NT2/D1 (cell line): ENCODE measurements around the gene CAB39L.

ENCODE experiments used
- DNase-seq: peaks from one replicate; pipeline ENCODE4 v3.0.0-alpha.2; 2011; ENCODE audit warnings: low read depth, low spot score
- H3K27me3 ChIP-seq: 2 replicates; pipeline ENCODE4 v1.6.0; 2011; ENCODE audit warnings: mild to moderate bottlenecking; ENCODE audit not compliant: insufficient read length, insufficient read depth
- H3K36me3 ChIP-seq: 2 replicates; pipeline ENCODE4 v1.6.1; 2011; ENCODE audit warnings: mild to moderate bottlenecking, low read length, mixed read lengths; ENCODE audit not compliant: insufficient read depth, insufficient read length
- H3K4me1 ChIP-seq: 2 replicates; pipeline ENCODE4 v1.5.1; 2011; ENCODE audit not compliant: insufficient read depth, insufficient read length
- H3K4me3 ChIP-seq: 2 replicates; pipeline ENCODE4 v1.5.1; 2011; ENCODE audit warnings: low read depth; ENCODE audit not compliant: insufficient read length
- H3K9ac ChIP-seq: 2 replicates; pipeline ENCODE4 v1.6.0; 2011; ENCODE audit warnings: low read depth; ENCODE audit not compliant: insufficient read length
- H3K9me3 ChIP-seq: 2 replicates; pipeline ENCODE4 v1.5.1; 2011; ENCODE audit warnings: mild to moderate bottlenecking, low read length; ENCODE audit not compliant: insufficient read depth
- SUZ12 ChIP-seq: IDR thresholded peaks from 2 replicates; pipeline ENCODE4 v1.6.1; 2011; ENCODE audit not compliant: insufficient read length, insufficient read depth; ENCODE audit errors: extremely low read depth
- YY1 ChIP-seq: IDR thresholded peaks from 2 replicates; pipeline ENCODE4 v1.6.1; 2011; ENCODE audit not compliant: insufficient read length, insufficient read depth
- ZNF274 ChIP-seq: IDR thresholded peaks from 2 replicates; pipeline ENCODE4 v1.6.1; 2011; ENCODE audit warnings: mild to moderate bottlenecking, low read depth, low read length

Gene CAB39L

DNA sequence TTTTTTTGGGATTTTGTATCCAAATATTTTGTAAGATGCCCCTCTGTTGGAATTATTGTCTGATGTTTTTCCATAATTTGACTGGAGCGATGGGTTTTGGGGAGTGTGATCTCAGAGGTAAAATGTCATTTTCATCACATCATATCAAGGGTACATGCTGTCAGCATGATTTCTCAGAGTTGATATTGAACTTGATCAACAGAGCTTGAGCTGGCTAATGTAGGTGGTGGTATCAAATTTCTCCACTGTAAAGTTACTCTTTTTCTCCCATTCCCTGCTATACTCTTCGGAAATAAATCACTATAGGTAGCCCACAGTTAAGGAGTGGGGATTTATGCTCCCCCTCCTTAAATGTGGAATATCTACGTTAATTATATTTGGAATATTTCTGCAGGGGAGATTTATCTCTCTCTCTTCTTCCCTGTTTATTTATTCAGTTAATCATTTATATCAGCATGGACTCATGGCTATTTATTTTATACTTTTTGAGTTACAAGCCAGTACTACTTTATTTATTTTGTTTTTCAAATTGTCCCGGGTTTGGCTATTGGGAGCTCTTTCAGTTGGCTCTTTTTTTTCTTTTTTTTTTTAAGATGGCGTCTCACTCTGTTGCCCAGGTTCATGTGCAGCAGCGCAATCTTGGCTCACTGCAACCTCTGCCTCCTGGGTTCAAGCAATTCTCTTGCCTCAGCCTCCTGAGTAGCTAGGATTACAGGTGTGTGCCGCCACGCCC, 9.0 kb upstream of the CAB39L start:
- TF ChIP-seq YY1 (no peak), ZNF274 (no peak), SUZ12 (no peak)
- no peaks in the 10 kb centered on the region for H3K36me3 ChIP-seq
- H3K27me3 ChIP-seq: no peaks in the 10 kb centered on the region
- no peak overlapping the region for H3K9ac ChIP-seq
- DNase-seq: no peak
- H3K4me1 ChIP-seq: no peaks in the 10 kb centered on the region
- no peak overlapping the region for H3K4me3 ChIP-seq
- no peaks in the 10 kb centered on the region for H3K9me3 ChIP-seq

DNA sequence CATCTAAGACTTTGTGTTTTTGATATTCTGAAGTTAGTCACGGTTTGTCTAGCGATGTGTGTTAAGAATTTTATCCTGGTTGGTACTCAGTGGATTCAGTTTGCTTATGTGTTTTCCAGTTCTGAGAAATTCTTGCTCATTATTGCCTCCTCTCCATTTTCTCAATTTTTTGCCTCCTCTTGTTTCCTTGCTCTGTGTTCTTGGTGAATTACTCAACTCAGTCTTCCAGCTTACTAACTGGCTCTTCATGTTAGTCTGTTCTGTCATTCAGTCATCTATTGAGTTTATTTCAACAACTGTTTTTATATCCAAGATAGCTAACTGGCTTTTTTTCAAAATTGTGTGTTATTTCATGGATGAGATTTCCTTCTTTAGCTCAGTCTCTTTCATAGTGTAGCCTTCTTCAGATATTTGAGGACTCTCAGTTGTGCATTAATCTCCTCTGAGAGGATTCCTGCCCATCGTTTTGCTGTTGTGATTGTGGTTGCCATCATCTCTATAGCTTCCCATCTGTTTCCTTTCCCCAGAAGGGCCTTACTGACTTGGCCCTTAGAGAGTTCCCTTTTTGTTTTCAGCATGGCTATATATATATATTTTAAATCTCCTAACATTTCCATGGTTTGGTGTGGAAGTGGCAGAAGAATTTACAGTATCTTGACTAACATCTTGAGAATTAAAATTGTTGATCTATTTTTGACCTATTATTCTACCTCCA, 6.4 kb upstream of the CAB39L start:
- Histone ChIP-seq H3K4me3 (no peak overlapping the region), H3K4me1 (no peaks in the 10 kb centered on the region), H3K36me3 (no peaks in the 10 kb centered on the region), H3K9ac (no peak overlapping the region), H3K27me3 (no peaks in the 10 kb centered on the region), H3K9me3 (no peaks in the 10 kb centered on the region)
- no peak for TF ChIP-seq YY1
- no peak for TF ChIP-seq ZNF274
- no peak for TF ChIP-seq SUZ12
- DNase-seq: no peak

DNA sequence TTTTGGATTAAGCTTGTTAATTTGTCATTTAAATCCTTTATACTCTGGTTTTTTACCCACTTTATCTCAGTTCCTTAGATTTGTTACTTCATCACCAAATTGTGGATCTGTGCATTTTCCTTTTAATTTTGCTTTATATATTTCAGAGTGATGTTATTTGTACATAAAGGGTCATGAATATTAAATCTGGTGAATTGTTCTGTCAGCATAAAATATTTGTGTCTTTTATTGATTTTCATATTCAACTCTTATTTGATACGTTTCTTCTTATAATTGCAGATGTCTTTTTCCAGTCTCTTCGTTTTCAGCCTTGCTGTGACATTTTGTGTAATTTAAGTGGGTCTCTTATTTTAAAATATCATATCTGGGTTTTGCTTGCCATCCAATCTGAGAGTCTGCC, 4.9 kb upstream of the CAB39L start:
- TF ChIP-seq SUZ12 (no peak), ZNF274 (no peak)

DNA sequence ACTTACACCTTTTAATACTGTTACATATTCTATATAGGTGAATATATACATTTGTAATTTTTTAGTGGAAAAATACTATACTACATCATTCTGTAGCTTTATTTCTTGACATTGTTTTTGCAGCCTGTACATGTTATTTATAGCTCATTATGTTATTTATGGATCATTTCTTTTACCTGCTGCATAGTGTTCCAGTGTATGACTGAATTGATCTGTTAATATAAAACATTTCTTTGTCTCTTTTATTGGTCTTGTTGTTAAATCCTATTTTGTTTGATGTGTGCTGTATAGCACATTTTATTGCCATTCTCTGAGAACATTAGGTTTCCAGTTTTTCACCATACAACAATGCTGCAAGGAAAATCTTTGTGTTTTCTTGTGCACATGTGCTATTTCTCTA, 2.6 kb upstream of the CAB39L start:
- Histone ChIP-seq H3K9me3 (no peaks in the 10 kb centered on the region), H3K4me3 (no peak overlapping the region), H3K27me3 (no peaks in the 10 kb centered on the region), H3K4me1 (no peaks in the 10 kb centered on the region), H3K9ac (no peak overlapping the region), H3K36me3 (no peaks in the 10 kb centered on the region)
- DNase-seq: no peak
- TF ChIP-seq YY1 (no peak), ZNF274 (no peak), SUZ12 (no peak)

More for the DNA sequence above, 4.9 kb upstream of the CAB39L start:
- Histone ChIP-seq H3K4me1 (no peaks in the 10 kb centered on the region), H3K9me3 (no peaks in the 10 kb centered on the region), H3K27me3 (no peaks in the 10 kb centered on the region), H3K4me3 (no peak overlapping the region), H3K36me3 (no peaks in the 10 kb centered on the region), H3K9ac (no peak overlapping the region)
- DNase-seq: no peak

DNA sequence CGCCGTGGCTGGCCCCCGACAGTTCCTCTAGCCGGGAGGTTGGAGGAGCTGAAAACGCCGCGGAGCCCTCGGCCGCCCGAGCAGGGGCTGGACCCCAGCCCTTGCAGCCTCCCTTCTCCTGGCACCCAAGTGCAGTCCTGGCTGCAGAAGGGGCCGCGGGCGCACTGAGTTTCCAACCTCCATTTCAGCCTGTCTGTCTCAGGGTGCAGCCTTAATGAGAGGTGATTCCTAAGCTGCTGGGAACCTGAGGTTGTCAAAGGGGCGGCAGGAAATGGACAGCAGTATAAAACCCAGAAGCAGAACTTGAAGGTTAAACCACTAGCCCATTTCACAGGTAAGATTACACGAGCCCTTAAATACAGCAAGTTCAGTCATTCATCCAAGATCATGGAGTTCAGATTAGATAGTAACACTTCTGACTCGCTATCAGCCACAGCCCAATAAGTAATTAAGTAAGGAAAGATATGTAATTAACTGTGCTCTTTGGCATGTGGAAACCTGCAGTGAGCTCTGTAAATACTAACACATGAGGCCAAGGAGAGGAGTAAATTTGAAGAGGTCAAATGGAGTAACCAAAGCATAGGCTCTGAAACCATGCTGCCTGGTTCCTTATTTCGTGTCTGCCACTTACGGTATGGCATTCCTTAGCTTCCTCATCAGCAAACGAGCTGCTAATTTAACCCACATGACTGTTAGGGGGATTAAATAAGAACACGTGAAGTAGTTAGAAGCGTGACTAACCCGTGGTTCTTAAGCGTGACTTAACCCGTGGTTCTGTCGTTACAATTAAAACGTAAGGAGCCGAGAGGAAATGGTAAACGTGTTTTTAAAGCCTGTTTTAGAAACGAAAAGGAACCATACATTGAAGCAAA, 896 bp upstream of the CAB39L start:
- H3K27me3 ChIP-seq: no peaks in the 10 kb centered on the region
- H3K9ac ChIP-seq: peak overlapping the region; percentile 74
- H3K9me3 ChIP-seq: no peaks in the 10 kb centered on the region
- no peak for TF ChIP-seq SUZ12
- no peak for TF ChIP-seq YY1
- TF ChIP-seq ZNF274: no peak
- no peaks in the 10 kb centered on the region for H3K36me3 ChIP-seq
- peak overlapping the region; percentile 50 for H3K4me3 ChIP-seq
- H3K4me1 ChIP-seq: no peaks in the 10 kb centered on the region
- DNase-seq: no peak

DNA sequence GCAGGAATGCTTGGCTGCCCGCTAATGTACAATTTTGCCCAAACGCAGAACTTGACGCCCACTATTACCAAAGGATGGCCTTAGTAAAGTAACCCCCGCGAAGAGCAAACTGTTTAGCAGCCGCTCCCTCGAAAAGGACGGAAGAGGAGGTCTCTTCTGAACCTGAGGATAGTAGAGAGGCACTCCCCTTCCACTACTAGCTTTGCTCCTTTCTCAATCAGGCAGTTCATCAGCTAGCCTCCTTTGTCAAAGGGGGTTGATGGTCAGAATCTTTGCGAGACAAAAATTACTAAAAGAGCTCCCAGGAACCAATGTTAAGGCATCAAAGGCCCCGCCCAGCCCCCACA, 534 bp downstream of the CAB39L start:
- H3K4me1 ChIP-seq: no peaks in the 10 kb centered on the region
- no peak for TF ChIP-seq YY1
- TF ChIP-seq SUZ12: no peak
- TF ChIP-seq ZNF274: no peak

DNA sequence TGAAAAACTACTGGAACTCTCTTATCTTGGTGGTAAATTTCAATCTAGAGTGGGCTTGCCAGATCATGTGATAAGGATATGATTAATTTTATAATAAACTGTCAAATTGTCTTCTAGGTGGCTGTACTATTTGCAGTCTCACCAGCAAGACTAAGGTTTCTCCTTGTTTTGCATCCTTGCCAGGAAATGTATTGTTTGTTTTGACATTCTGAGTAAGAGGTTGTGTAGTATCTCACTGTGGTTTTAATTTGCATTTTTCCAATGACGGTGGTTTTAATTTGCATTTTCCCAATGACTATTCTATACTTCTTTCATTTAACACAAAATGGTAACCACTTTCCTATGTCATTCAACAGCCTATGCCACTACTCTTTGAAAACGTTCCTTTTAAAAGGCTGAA, 2.0 kb downstream of the CAB39L start:
- H3K4me1 ChIP-seq: no peaks in the 10 kb centered on the region
- no peak overlapping the region for H3K4me3 ChIP-seq
- no peak for DNase-seq
- TF ChIP-seq YY1 (no peak), ZNF274 (no peak), SUZ12 (no peak)
- H3K9me3 ChIP-seq: no peaks in the 10 kb centered on the region
- H3K9ac ChIP-seq: no peak overlapping the region
- H3K36me3 ChIP-seq: no peaks in the 10 kb centered on the region
- no peaks in the 10 kb centered on the region for H3K27me3 ChIP-seq

More for the DNA sequence above, 534 bp downstream of the CAB39L start:
- DNase-seq: no peak
- Histone ChIP-seq H3K36me3 (no peaks in the 10 kb centered on the region), H3K4me3 (peak overlapping the region; percentile 56), H3K9me3 (no peaks in the 10 kb centered on the region), H3K27me3 (no peaks in the 10 kb centered on the region), H3K9ac (peak overlapping the region; percentile 79)
